Measurements from ENCODE around the gene TLR8.
"Not testable (repeated sequence)": the region's sequence is repeated elsewhere in the genome, so short reads cannot be mapped to it uniquely, and the experiment has no call there.

Gene TLR8

GRCh38 chrX:12899506-12899905 lies 6.9 kb upstream of the TLR8 start:
- DNase-seq: no peak

DNA sequence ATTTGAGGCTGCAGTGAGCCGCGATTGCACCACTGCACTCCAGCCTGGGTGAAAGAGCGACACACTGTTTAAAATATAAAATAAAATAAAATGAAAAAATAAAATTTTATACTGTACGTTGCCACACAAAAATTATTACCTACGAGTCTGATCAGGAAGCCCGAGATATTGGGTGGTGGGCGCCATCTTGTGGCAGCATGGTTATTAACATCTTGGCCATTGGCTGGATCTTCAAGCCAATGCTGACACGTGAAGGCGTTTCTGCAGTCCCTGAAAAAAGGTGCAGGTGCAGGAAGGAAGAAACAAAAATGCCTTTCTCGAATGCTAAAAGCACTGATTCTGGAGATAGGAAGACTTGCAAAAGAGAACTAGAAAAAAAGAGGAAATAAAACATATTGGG lies 4.9 kb upstream of the TLR8 start:
- DNase-seq: peak in 1 of 2 experiments; percentile 58

DNA sequence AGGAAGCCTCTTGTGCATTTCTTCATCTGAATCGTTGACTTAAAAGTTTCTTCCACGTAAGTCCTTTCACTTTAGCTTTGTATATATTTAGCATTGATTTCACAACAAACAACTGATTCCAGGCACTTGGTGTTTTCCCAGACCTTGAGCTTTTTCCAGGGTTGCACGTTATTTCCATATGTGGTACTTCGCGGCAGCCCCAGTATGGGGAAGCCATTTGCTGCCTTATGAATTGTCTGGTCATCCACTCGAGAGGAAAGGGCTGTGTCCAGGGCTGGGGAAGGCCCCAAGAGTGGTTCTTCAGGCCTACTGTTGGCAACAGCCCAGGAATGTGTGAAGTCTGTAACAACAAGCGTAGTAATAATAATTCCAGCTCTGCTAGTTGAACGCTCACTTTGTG lies 2.8 kb upstream of the TLR8 start:
- DNase-seq: no peak

DNA sequence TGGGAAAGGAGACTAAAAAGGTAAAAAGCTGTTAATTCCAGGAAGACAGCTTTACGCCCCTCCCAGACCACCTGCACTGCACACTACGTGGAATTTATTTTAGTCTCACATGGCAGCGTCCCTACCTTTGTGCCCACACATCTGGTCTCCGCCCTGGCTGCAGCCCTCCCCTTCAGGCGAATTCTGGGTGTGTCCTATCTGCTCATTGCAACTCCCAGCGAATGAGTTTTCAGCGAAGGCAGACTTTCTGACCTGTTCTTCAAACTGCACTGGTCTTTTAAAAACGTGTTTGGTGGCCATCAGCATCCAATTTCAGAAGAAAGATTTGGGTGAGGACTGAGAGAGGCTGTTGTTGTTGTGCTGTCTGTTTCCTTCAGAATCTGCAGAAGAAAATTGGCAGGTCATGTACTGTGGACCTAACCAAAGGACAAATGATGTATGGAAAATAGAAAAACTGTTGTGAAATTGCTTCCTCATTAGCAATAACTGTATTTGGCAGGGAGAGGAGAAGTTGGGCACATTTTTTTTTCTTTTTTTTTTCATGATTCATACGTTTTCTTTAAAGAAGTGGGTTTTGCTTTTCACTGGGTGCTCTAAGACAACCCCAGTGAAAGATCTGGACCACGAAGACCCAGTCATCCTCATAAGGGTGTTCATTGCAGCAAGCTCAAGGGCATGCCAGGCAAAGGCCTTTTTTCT lies 4.2 kb downstream of the TLR8 start:
- no peak for DNase-seq

DNA sequence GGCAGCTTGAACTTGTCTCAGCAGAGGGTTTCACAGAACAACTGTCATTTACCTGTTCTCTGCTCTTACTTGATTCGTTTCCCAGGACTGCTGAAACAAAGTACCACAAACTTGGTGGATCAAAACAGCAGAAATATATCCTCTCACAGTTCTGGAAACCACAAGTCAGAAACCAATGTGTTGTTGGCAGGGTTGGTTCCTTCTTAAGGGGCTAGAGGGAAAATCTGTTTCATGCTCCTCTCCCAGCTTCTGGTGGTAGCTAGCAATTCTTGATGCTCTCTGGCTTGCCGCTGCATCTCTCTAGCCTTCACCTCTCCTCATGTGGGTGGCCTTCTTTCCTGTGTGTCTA lies 4.7 kb downstream of the TLR8 start:
- DNase-seq: no peak

DNA sequence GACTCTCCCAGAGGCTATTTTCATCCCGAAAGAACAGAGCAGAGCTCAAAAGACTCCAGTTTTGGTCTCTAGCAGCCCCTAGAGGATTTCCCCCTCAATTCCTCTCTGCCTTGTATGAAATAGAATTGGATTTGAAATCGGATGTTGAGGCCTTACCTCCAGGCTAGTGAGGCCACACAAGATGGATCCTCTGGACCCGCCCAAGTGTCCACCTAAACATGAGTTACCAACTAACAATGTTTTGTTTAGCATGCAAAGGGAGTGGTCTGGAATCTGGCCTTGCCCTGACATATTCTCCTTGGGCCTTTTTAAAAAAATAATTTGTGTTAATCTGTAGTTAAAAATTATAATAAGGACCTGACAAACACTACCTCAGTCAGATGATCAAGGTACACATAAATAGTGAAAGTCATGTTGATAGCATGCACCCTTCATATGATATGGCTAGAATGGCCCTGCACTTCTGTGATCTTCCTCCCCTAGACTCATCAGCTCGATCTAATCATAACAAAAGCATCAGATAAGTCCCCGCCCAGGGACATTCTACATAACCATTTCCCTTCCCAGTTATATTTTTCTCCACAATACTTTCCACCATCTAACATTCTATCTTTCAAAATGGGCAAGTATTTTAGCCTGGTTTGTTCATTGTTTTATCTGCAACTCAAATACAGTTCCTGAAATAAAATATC lies 6.5 kb downstream of the TLR8 start:
- DNase-seq: no peak

- no peak for DNase-seq
Observed at GRCh38 chrX:12917753-12918152, 11.3 kb downstream of the TLR8 start.

DNA sequence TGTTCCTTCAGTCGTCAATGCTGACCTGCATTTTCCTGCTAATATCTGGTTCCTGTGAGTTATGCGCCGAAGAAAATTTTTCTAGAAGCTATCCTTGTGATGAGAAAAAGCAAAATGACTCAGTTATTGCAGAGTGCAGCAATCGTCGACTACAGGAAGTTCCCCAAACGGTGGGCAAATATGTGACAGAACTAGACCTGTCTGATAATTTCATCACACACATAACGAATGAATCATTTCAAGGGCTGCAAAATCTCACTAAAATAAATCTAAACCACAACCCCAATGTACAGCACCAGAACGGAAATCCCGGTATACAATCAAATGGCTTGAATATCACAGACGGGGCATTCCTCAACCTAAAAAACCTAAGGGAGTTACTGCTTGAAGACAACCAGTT lies 12.6 kb downstream of the TLR8 start:
- DNase-seq: no peak

DNA sequence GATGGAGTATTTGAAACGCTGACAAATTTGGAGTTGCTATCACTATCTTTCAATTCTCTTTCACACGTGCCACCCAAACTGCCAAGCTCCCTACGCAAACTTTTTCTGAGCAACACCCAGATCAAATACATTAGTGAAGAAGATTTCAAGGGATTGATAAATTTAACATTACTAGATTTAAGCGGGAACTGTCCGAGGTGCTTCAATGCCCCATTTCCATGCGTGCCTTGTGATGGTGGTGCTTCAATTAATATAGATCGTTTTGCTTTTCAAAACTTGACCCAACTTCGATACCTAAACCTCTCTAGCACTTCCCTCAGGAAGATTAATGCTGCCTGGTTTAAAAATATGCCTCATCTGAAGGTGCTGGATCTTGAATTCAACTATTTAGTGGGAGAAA lies 13.2 kb downstream of the TLR8 start:
- no peak for DNase-seq

DNA sequence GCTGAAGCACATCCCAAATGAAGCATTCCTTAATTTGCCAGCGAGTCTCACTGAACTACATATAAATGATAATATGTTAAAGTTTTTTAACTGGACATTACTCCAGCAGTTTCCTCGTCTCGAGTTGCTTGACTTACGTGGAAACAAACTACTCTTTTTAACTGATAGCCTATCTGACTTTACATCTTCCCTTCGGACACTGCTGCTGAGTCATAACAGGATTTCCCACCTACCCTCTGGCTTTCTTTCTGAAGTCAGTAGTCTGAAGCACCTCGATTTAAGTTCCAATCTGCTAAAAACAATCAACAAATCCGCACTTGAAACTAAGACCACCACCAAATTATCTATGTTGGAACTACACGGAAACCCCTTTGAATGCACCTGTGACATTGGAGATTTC lies 14.6 kb downstream of the TLR8 start:
- DNase-seq: no peak

DNA sequence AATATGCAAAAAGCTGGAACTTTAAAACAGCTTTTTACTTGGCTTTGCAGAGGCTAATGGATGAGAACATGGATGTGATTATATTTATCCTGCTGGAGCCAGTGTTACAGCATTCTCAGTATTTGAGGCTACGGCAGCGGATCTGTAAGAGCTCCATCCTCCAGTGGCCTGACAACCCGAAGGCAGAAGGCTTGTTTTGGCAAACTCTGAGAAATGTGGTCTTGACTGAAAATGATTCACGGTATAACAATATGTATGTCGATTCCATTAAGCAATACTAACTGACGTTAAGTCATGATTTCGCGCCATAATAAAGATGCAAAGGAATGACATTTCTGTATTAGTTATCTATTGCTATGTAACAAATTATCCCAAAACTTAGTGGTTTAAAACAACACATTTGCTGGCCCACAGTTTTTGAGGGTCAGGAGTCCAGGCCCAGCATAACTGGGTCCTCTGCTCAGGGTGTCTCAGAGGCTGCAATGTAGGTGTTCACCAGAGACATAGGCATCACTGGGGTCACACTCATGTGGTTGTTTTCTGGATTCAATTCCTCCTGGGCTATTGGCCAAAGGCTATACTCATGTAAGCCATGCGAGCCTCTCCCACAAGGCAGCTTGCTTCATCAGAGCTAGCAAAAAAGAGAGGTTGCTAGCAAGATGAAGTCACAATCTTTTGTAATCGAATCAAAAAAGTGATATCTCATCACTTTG lies 15.6 kb downstream of the TLR8 start:
- no peak for DNase-seq

DNA sequence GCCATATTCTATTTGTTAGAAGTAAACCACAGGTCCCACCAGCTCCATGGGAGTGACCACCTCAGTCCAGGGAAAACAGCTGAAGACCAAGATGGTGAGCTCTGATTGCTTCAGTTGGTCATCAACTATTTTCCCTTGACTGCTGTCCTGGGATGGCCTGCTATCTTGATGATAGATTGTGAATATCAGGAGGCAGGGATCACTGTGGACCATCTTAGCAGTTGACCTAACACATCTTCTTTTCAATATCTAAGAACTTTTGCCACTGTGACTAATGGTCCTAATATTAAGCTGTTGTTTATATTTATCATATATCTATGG lies 16.1 kb downstream of the TLR8 start:
- no peak for DNase-seq

- DNase-seq: no peak
Observed at GRCh38 chrX:12929701-12930100, 23.3 kb downstream of the TLR8 start.

- no peak for DNase-seq
Observed at GRCh38 chrX:12930150-12930549, 23.7 kb downstream of the TLR8 start.

DNA sequence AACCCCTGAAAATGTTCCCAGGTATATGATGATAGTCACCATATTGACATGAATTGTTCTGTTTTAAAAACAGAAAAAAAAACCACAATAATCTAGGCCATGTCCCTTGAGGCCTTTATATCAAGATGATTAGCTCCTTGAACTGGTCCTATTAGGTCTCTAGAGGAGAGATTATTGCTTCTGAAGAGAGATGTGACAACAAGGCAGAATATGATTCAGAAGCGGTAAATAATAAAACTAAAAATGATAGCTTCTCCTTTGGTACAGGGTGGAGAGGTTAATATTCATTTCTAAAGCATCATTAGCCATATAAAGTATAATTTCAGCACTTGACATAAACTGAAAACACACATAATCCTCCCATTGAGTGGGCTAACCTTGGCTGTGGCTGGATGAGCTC lies 25.8 kb downstream of the TLR8 start:
- DNase-seq: no peak

- DNase-seq: no peak
Observed at GRCh38 chrX:12934850-12935249, 28.4 kb downstream of the TLR8 start.

- DNase-seq: no peak
Observed at GRCh38 chrX:12936947-12937346, 30.5 kb downstream of the TLR8 start.

GRCh38 chrX:12940471-12940870 lies 34.1 kb downstream of the TLR8 start:
- not testable (repeated sequence) for DNase-seq

GRCh38 chrX:12943592-12943991 lies 37.2 kb downstream of the TLR8 start:
- DNase-seq: not testable (repeated sequence)

DNA sequence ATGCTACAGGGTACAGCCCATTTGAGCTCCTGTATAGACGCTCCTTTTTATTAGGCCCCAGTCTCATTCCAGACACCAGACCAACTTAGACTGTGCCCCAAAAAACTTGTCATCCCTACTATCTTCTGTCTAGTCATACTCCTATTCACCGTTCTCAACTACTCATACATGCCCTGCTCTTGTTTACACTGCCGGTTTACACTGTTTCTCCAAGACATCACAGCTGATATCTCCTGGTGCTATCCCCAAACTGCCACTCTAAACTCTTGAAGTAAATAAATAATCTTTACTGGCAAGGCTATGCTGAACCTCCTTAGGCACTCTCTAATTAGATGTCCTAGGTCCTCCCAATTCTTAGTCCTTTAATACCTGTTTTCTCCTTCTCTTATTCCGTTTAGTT lies 38.0 kb downstream of the TLR8 start:
- not testable (repeated sequence) for DNase-seq

- DNase-seq: no peak
Observed at GRCh38 chrX:12945494-12945893, 39.1 kb downstream of the TLR8 start.

GRCh38 chrX:12946406-12946805 lies 40.0 kb downstream of the TLR8 start:
- DNase-seq: no peak

- DNase-seq: peak; percentile 33 to 89
Observed at GRCh38 chrX:12946838-12947544, 40.6 kb downstream of the TLR8 start.
